Activated T-helper 1 cell treated with Interleukin-2 at 50 U/mL for 16 hours (primary cell): ENCODE data around the gene THAP11.

Experiments
- DNase-seq: peaks from one replicate; pipeline ENCODE4 v3.0.0-alpha.2; 2020; ENCODE audit warnings: low read depth

THAP11 gene

DNA sequence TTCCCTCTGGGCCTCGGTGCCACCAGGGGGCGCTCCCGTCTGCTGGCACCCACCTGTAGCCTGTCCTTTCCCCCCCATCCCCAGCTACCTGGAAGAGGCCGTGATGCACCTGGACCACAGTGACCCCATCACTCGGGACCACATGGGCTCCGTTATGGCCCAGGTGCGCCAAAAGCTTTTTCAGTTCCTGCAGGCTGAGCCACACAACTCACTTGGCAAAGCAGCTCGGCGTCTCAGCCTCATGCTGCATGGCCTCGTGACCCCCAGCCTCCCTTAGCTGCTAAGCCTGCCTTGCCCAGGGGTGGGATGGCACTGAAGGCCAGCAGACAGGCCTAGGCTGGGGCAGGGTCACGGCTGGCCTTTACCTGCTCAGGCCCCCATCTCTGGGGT, 41.7 kb downstream of the THAP11 start:
- peak; percentile 59 for DNase-seq

DNA sequence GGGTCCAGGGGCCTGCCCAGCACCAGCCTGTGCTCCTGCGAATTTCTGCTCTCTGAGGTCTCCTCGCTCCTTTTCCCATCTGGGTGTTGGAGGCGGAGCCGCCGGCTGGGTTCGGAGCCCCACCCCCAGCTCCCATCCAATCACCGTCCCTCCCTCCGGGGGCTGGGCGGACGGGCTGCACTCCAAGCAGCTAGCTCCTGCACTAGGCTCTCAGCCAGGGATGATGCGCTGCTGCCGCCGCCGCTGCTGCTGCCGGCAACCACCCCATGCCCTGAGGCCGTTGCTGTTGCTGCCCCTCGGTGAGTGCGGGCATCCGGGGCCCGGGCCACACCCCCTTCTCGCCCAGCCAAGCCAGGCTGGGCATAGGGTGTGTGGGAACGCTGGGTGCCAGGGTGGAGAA, 42.6 kb downstream of the THAP11 start, which contains the start of gene NRN1L:
TSS of gene NRN1L (plus strand) at position 202 of the 400 bp plus-strand sequence. CDS start at position 221, 19 bp downstream.
- DNase-seq, result no peak

DNA sequence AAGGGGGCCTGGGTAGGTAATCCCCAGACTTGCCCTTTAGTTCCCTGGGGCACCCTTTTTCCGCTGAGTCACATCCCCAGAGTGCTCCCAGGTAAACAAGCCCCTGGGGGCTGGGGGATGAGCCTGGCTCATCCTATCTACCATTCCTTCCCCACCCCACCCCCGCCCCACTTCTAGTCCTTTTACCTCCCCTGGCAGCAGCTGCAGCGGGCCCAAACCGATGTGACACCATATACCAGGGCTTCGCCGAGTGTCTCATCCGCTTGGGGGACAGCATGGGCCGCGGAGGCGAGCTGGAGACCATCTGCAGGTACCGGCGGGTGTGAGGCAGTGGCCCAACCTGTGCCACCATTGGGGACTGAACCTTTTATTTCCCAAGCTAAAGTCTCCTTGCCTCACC, 43.4 kb downstream of the THAP11 start:
- no peak for DNase-seq

DNA sequence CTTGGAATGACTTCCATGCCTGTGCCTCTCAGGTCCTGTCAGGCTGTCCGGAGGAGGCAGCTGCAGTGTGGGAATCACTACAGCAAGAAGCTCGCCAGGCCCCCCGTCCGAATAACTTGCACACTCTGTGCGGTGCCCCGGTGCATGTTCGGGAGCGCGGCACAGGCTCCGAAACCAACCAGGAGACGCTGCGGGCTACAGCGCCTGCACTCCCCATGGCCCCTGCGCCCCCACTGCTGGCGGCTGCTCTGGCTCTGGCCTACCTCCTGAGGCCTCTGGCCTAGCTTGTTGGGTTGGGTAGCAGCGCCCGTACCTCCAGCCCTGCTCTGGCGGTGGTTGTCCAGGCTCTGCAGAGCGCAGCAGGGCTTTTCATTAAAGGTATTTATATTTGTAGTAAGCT, 43.9 kb downstream of the THAP11 start:
- no peak for DNase-seq

DNA sequence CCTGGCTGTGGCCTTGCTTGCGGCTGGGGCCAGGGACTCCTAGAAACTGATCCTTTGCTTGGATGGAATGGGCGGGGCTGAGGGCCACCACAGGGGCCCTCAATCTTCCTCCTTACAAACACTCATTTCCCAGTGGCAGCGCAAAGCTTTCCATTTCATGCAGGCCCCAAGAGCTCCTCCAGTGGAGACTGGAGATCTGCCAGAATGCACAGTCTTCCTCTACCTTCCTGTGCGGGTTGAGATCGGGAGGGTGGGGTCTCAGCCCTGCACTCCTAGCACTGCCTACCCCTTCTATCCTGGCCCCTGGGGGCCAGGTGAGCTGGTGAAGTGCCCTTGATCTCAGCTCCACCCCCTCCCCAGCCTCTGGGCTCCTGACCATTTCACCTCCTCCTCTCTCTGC, 44.3 kb downstream of the THAP11 start:
- DNase-seq, result no peak

DNA sequence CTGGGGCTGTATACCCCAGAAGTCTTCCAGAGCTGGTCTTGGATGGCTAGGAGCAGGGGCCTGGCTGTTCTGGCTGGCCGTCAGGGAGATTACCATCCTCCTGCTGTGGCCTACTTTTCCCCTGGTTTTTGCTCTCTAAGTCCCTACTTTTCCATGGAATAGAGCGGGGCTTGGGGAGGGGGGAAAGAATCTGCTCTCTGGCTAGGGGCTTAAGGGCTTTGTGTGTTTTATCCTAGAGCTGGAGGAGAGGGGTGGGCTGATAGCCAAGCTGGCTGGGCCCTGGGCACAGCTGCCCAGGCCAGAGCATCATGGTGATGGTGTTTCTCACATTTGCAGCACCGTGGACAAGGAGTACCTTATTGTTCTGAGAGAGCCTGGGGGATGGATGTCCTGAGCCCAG, 46.2 kb downstream of the THAP11 start:
- no peak for DNase-seq

DNA sequence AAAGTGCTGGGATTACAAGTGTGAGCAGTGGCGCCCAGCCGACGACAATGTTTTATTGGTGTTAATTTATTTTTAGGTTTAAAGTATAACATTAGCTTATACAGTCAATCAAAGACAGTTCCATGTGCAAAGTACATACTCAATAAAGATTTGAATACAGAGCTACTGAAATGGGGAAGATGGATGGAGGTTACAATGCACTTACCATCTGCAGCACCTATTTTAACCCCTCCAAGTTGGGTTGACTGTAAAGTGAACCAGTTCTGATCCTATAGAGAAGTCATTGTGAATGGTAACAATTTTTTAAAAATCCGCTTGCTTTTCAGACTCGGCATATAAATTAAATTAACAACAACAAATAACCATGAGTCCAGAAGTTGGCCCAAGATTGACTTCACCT, 50.3 kb downstream of the THAP11 start:
- DNase-seq, result no peak

DNA sequence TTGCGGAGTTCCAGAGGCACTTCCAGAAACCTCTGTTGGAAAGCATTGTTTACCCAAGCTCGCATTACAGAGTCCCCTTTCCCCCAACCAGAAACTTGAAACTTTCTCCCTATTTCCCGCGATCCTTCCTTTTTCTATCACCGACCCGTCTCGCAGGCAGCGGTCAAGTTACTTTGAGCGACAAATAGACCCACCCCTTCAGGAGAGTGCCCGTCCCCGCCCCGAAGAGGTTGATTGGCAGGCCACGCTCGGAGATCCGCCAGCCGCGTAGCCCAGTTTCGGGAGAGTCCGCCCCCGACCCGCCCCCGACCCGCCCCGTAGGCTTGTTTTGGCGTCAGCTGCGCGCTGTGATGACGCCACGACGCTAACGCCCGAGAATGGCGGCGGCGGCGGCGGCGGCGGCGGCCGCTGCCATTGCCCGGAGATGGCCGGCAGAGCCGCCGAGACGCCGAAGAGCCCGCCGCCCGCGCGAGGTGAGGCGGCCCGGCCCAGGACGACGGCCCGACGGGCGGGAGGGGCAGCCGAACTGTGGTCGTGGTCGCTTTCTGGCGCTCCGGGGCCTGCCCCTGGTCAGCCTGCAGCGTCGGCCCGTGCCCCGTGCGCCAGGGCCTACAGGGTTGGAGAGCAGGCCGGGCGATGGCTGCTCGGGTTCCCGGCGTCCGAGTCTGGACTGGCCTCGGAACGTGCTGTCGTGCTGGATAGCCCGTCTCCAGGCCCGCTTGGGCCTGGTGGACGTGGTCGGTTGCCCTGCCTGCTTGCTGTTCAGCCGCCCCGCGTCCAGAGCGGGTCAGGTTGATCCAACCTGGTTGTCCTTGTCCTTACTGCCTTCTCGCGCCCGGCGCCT, 51.0 kb downstream of the THAP11 start, which contains the start of gene PSKH1:
TSS of gene PSKH1 (plus strand) at position 356 of the 844 bp plus-strand sequence. CDS start 15,496 bp downstream, outside the sequence.
- DNase-seq, result peak; percentile 89
